ENCODE data around the gene RAPH1. TPM values are rescaled to one million over a fixed set of nuclear protein-coding genes. Genes with fewer than 3 reads are reported as not detected.
A peak's percentile ranks its signal among the peaks of the same experiment; 100 is the strongest.
"Not testable (repeated sequence)": the region's sequence is repeated elsewhere in the genome, so short reads cannot be mapped to it uniquely, and the experiment has no call there.

The RAPH1 gene
- total RNA-seq, 1 experiment from 2014 or later, result 5.5 TPM

- in situ Hi-C loops (cut with HindIII; ENCODE audit: low pct_unique_long_range_greater_than_20kb, low sequenced_read_pairs), result no loop called here
These were observed 130.1 kb downstream of the RAPH1 start for GRCh38 chr2:203404996-203405395.

GRCh38 chr2:203400805-203401585, 134.1 kb downstream of the RAPH1 start:
- in situ Hi-C loops (cut with HindIII; ENCODE audit: low pct_unique_long_range_greater_than_20kb, low sequenced_read_pairs), result no loop called here
- DNase-seq (ENCODE audit: low read depth, low spot score), result no peak

More at GRCh38 chr2:203404996-203405395, 130.1 kb downstream of the RAPH1 start:
- no peak for DNase-seq (ENCODE audit: low read depth, low spot score)

GRCh38 chr2:203399031-203399430, 136.1 kb downstream of the RAPH1 start:
- DNase-seq (ENCODE audit: low read depth, low spot score), result no peak
- in situ Hi-C loops (cut with HindIII; ENCODE audit: low pct_unique_long_range_greater_than_20kb, low sequenced_read_pairs), result no loop called here

DNA sequence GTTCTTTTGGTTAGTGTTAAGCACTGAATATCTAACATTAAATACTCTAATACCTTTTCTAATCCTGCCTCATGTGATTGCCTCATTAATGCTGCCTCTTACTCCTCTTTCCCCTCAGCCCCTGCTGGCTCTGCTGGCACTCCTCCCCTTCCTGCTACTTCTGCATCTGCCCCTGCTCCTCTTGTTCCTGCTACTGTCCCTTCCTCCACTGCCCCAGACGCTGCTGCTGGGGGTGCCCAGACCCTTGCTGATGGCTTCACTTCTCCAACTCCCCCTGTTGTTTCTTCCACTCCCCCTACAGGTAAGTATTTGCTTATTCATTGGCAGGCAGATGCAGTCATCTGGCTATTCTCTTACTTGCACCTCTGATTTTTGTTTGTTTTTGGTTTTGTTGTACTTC, 138.4 kb downstream of the RAPH1 start:
- in situ Hi-C loops (cut with HindIII; ENCODE audit: low pct_unique_long_range_greater_than_20kb, low sequenced_read_pairs), result no loop called here
- no peak for DNase-seq (ENCODE audit: low read depth, low spot score)

- DNase-seq (ENCODE audit: low read depth, low spot score), result no peak
- in situ Hi-C loops (cut with HindIII; ENCODE audit: low pct_unique_long_range_greater_than_20kb, low sequenced_read_pairs), result no loop called here
These were observed 139.2 kb downstream of the RAPH1 start for GRCh38 chr2:203395858-203396257.

DNA sequence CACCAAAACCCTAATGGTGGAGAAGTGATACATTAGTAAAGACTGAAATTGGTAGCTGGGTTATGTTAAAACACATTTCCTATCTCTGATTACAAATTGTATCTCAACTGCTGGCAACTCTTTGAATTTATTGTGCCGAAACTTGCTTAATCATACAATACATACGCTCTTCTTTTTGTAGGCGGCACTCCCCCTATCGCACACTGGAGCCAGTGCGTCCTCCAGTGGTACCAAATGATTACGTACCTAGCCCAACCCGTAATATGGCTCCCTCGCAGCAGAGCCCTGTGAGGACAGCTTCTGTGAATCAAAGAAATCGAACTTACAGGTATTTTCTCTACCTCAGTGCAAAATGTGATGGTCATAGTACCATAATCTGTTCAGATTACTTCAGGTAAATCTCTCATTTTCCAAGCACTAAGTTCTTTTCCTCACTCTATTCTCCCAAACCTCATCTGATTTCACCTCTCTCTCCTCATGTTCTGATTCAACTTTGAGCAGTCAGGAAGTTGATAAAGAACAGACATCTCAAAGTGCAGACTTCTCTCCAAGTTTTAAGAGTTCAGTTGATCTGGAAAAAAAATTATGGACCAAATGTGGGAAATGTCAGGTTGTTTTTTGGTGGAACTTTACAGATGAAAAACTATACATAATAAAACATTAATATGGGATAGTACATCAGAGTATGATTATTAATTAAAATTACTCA, 140.4 kb downstream of the RAPH1 start:
- in situ Hi-C loops (cut with HindIII; ENCODE audit: low pct_unique_long_range_greater_than_20kb, low sequenced_read_pairs), result no loop called here
- peak; percentile 71 for DNase-seq (ENCODE audit: low read depth, low spot score)

DNA sequence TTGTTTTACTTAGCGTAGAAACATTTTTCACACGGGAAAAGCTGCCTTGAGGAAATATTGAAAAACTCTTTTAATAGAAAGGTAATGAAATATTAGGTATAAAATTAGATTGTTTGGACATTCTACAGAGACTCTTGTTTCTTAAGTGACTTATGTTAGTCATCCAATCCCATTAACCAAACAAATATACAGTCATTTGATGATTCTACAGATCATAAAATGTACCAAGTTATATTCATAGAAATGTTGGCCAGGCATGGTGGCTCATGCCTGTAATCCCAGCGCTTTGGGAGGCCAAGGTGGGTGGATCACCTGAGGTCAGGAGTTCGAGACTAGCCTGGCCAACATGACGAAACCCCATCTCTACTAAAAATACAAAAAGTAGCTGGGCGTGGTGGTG, 146.9 kb downstream of the RAPH1 start:
- in situ Hi-C loops (cut with HindIII; ENCODE audit: low pct_unique_long_range_greater_than_20kb, low sequenced_read_pairs); DNase-seq (ENCODE audit: low read depth, low spot score): not testable (repeated sequence)

DNA sequence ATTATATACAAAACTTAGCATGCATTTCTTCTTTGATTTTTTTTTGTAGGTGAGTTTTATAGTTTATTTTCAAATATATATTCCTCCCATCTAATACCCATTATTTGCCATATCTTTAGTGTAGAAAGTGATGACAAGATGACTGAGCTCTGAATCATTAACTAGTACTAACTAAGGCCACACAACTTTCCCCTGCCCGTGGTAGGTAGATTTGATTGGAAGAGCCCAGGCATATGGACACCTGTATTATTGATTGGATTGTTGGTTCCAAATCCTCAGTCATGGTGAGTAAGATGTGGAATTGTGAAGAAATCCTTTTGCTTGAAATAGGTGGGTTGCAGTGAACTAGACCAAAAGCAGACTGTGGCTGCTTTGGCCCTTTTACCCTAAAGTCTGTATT, 152.1 kb downstream of the RAPH1 start:
- DNase-seq (ENCODE audit: low read depth, low spot score), result no peak
- in situ Hi-C loops (cut with HindIII; ENCODE audit: low pct_unique_long_range_greater_than_20kb, low sequenced_read_pairs), result no loop called here

GRCh38 chr2:203379156-203379555, 155.9 kb downstream of the RAPH1 start:
- DNase-seq (ENCODE audit: low read depth, low spot score), result no peak
- in situ Hi-C loops (cut with HindIII; ENCODE audit: low pct_unique_long_range_greater_than_20kb, low sequenced_read_pairs), result no loop called here

DNA sequence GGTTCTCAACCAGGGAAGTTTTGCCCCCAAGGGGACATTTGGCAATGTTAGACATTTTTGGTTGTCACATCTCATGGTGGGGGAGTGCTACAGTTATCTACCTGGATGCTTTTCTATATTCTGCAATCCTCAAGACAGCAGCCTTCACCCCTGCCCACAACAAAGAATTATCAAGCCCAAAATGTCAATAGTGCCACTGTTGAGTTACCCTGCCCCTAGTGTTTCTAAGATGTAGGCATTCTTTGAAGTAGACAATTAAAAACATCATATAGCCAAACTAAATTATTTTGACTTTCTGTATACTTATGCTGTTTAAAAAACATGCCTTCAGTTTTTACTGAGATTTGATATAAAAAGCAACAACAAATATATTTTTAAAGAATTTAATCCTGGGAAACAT, 158.9 kb downstream of the RAPH1 start:
- in situ Hi-C loops (cut with HindIII; ENCODE audit: low pct_unique_long_range_greater_than_20kb, low sequenced_read_pairs), result no loop called here
- DNase-seq (ENCODE audit: low read depth, low spot score), result no peak

DNA sequence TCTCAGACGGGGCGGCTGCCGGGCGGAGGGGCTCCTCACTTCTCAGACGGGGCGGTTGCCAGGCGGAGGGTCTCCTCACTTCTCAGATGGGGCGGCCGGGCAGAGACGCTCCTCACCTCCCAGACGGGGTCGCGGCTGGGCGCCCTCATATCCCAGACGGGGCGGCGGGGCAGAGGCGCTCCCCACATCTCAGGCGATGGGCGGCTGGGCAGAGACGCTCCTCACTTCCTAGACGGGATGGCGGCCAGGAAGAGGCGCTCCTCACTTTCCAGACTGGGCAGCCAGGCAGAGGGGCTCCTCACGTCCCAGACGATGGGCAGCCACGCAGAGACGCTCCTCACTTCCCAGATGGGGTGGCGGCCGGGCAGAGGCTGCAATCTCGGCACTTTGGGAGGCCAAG, 162.4 kb downstream of the RAPH1 start:
- in situ Hi-C loops (cut with HindIII; ENCODE audit: low pct_unique_long_range_greater_than_20kb, low sequenced_read_pairs); DNase-seq (ENCODE audit: low read depth, low spot score): not testable (repeated sequence)

GRCh38 chr2:203366639-203367466, 168.2 kb downstream of the RAPH1 start:
- DNase-seq (ENCODE audit: low read depth, low spot score), result no peak
- in situ Hi-C loops (cut with HindIII; ENCODE audit: low pct_unique_long_range_greater_than_20kb, low sequenced_read_pairs), result no loop called here

DNA sequence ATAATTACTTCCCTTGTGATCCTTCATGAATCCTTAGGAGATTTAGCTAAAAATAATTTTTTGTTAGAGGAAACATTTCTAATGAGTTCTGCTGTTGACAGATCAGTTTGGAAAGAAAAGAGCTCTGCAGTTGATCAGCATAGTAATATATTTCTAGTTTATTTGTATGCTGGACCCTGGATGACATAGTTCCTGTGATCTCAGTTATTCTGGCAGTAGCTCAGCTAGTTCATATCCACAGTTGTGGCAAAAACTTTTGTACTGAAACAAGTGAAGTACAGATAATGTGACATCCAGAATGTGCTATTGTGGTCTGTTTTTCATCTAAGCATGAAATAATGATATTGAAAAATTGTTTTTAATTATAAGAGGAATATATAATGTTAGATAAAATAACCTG, 173.2 kb downstream of the RAPH1 start:
- in situ Hi-C loops (cut with HindIII; ENCODE audit: low pct_unique_long_range_greater_than_20kb, low sequenced_read_pairs), result no loop called here
- no peak for DNase-seq (ENCODE audit: low read depth, low spot score)

DNA sequence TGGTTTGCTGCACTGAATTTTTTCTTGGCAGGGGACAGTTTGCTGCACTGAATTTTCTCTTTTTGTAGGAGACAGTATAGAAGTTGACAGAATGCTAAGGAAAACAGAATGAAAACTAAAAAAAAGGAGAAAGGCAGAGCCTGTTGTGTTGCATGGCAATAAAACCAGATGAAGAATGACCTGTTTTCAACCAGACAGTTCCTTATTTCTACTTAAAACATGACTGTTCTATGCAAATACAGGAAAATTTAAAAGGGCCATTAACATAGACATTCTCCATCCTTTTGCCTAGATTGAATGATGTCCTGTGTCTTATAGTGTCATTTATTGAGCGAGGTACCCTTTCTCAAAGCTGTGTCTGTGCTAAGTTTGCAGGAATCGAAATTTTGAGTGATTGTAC, 173.6 kb downstream of the RAPH1 start:
- in situ Hi-C loops (cut with HindIII; ENCODE audit: low pct_unique_long_range_greater_than_20kb, low sequenced_read_pairs), result no loop called here

DNA sequence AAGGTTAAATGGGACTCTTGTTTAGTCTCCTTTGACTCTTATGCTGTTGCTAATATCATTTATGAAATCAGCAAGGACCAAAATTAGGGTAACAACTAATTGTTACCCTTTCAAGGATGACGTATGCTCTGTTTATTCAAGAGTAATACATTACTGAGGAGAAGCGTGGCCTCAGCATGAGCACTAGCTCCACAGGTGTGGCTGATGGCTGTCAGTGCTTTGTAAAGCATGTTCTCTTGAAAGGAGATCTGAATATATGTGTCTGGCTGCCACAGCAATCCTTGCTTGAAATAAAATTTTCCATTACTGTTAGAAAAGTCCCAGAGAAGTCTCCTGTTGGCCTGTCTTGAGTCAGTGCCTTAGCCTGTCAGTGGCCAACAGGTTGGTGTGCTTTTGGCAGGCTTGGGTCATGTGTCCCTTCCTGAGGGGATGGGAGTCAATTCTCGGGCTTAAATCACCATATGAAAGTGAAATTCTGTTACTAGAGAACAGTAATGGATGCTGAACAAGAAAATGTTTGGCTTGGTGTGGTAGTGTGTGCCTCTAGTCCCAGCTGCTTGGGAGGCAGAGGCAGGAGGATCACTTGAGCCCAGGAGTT, 174.2 kb downstream of the RAPH1 start:
- DNase-seq (ENCODE audit: low read depth, low spot score), result no peak
- in situ Hi-C loops (cut with HindIII; ENCODE audit: low pct_unique_long_range_greater_than_20kb, low sequenced_read_pairs), result no loop called here

More for the DNA sequence above, 173.6 kb downstream of the RAPH1 start:
- DNase-seq (ENCODE audit: low read depth, low spot score), result no peak

- DNase-seq (ENCODE audit: low read depth, low spot score), result no peak
- in situ Hi-C loops (cut with HindIII; ENCODE audit: low pct_unique_long_range_greater_than_20kb, low sequenced_read_pairs), result no loop called here
These were observed 175.7 kb downstream of the RAPH1 start for GRCh38 chr2:203359450-203359849.

DNA sequence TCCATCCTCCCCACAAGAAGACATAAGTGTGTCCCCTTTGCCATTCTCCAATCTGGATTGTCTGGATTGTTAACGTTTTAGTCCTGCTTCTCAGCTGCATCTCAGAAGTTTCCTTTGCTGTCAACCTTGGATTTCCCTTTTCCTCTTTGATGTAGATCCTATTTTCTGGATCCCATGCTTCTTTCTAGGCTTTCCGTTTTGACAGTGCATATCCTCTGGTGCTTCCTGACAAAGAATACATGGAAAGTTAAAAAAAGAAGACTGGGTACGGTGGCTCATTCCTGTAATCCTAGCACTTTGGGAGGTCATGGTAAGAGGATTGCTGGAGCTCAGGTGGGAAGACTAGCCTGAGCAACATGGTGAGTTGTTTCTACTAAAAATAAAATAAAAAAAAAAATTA, 180.1 kb downstream of the RAPH1 start:
- no peak for DNase-seq (ENCODE audit: low read depth, low spot score)
- in situ Hi-C loops (cut with HindIII; ENCODE audit: low pct_unique_long_range_greater_than_20kb, low sequenced_read_pairs), result no loop called here

All from SK-MEL-5 (cell line).